HepG2 (cell line): Measurements from ENCODE around the gene KIF1B. TPM values are rescaled to one million over a fixed set of nuclear protein-coding genes. Genes with fewer than 3 reads are reported as not detected.

Experiments used
- FOXK2 ChIP-seq: fragments of 450-650 bp; IDR thresholded peaks from 2 replicates; pipeline ENCODE4 v1.6.1; 2016
- KLF13 ChIP-seq: sonication (generic); formaldehyde crosslinking; IDR thresholded peaks from 2 replicates; pipeline ENCODE4 v1.4.0; 2020; ENCODE audit warnings: mild to moderate bottlenecking, missing genetic modification reagents
- MIER2 ChIP-seq: IDR thresholded peaks from 2 replicates; pipeline ENCODE4 v1.6.1; 2016; ENCODE audit warnings: missing biosample characterization, missing genetic modification reagents
- NONO ChIP-seq, 2 experiments: fragments of 450-650 bp in 1 of 2; sonication (generic) in 1 of 2; formaldehyde crosslinking in 1 of 2; IDR thresholded peaks in 1 of 2; conservative IDR thresholded peaks in 1 of 2; 2 replicates each; pipeline versions ENCODE4 v1.6.1 to v1.8.0; 2017 to 2022; ENCODE audit warnings: mild to moderate bottlenecking in 1 of 2, missing genetic modification reagents in 1 of 2, moderate library complexity in 1 of 2
- PHF8 ChIP-seq: sonication (generic); formaldehyde crosslinking; IDR thresholded peaks from 2 replicates; pipeline ENCODE4 v1.5.0; 2020; ENCODE audit warnings: missing genetic modification reagents
- REPIN1 ChIP-seq: sonication (generic); formaldehyde crosslinking; IDR thresholded peaks from 2 replicates; pipeline ENCODE4 v1.8.0; 2022; ENCODE audit warnings: missing genetic modification reagents, low read depth, mild to moderate bottlenecking, borderline replicate concordance
- SALL1 ChIP-seq: sonication (generic); formaldehyde crosslinking; IDR thresholded peaks from 2 replicates; pipeline ENCODE4 v1.8.0; 2022; ENCODE audit warnings: mild to moderate bottlenecking, missing genetic modification reagents
- SMAD1 ChIP-seq: sonication (generic); formaldehyde crosslinking; IDR thresholded peaks from 2 replicates; pipeline ENCODE4 v1.4.0; 2020; ENCODE audit warnings: missing genetic modification reagents, low read depth, mild to moderate bottlenecking, borderline replicate concordance
- SMAD3 ChIP-seq: sonication (generic); formaldehyde crosslinking; IDR thresholded peaks from 2 replicates; pipeline ENCODE4 v1.4.0; 2020; ENCODE audit warnings: missing genetic modification reagents
- ZNF180 ChIP-seq: sonication (generic); formaldehyde crosslinking; IDR thresholded peaks from 2 replicates; pipeline ENCODE4 v1.4.0; 2020; ENCODE audit warnings: low read depth, missing genetic modification reagents, borderline replicate concordance
- ZNF430 ChIP-seq: sonication (generic); formaldehyde crosslinking; IDR thresholded peaks from 2 replicates; pipeline ENCODE4 v1.9.0; 2021; ENCODE audit warnings: mild to moderate bottlenecking, missing genetic modification reagents
- ZNF550 ChIP-seq: sonication (generic); formaldehyde crosslinking; IDR thresholded peaks from 2 replicates; pipeline ENCODE4 v1.4.0; 2020; ENCODE audit warnings: mild to moderate bottlenecking, missing genetic modification reagents, borderline replicate concordance
- ZNF605 ChIP-seq: sonication (generic); formaldehyde crosslinking; IDR thresholded peaks from 2 replicates; pipeline ENCODE4 v1.8.0; 2022; ENCODE audit warnings: mild to moderate bottlenecking, missing genetic modification reagents
- polyA plus RNA-seq, 8 experiments: library from polyadenylated mRNA; depleted of rRNA in 3 of 8; stranded (reverse) in 7 of 8; unstranded in 1 of 8; fragments of >200 nt; fragmentation: Illumina TruSeq in 4 of 8; extraction: Trizol in 4 of 8; gene quantifications; 2 replicates each; pipeline versions ENCODE4 v1.2.1 to v1.2.3, GENCODE V29; 2011 to 2016; ENCODE audit warnings: low read depth in 4 of 8, missing spikeins in 1 of 8, mixed read lengths in 1 of 8; ENCODE audit not compliant: insufficient read depth in 1 of 8
- total RNA-seq, 5 experiments: library from RNA; depleted of rRNA; stranded (reverse); fragments of >200 nt; fragmentation: Illumina TruSeq; extraction: Trizol; gene quantifications; 2 replicates each; pipeline ENCODE4 v1.2.3, GENCODE V29; 2016; ENCODE audit warnings: low read depth in 1 of 5
- TF ChIP-seq, protein P1 (sequence below): sonication (generic); formaldehyde crosslinking; IDR thresholded peaks from 2 replicates; pipeline ENCODE4 v1.5.1; 2020; ENCODE audit warnings: missing genetic modification reagents, mild to moderate bottlenecking, borderline replicate concordance
- TF ChIP-seq, protein P2 (sequence below): sonication (generic); formaldehyde crosslinking; IDR thresholded peaks from one replicate; pipeline ENCODE4 v1.5.1; 2020; ENCODE audit warnings: mild to moderate bottlenecking, missing genetic modification reagents; ENCODE audit errors: not compliant biosample characterization
- TF ChIP-seq, protein P3 (sequence below): sonication (generic); formaldehyde crosslinking; IDR thresholded peaks from 2 replicates; pipeline ENCODE4 v1.5.1; 2020; ENCODE audit warnings: missing genetic modification reagents, mild to moderate bottlenecking, borderline replicate concordance

Gene KIF1B
- total and polyA plus RNA-seq, 2 of the 13 experiments (the other 11 are each of a cell fraction or from before 2014, with no cell fraction given), result 26.7 to 32.5 TPM

DNA sequence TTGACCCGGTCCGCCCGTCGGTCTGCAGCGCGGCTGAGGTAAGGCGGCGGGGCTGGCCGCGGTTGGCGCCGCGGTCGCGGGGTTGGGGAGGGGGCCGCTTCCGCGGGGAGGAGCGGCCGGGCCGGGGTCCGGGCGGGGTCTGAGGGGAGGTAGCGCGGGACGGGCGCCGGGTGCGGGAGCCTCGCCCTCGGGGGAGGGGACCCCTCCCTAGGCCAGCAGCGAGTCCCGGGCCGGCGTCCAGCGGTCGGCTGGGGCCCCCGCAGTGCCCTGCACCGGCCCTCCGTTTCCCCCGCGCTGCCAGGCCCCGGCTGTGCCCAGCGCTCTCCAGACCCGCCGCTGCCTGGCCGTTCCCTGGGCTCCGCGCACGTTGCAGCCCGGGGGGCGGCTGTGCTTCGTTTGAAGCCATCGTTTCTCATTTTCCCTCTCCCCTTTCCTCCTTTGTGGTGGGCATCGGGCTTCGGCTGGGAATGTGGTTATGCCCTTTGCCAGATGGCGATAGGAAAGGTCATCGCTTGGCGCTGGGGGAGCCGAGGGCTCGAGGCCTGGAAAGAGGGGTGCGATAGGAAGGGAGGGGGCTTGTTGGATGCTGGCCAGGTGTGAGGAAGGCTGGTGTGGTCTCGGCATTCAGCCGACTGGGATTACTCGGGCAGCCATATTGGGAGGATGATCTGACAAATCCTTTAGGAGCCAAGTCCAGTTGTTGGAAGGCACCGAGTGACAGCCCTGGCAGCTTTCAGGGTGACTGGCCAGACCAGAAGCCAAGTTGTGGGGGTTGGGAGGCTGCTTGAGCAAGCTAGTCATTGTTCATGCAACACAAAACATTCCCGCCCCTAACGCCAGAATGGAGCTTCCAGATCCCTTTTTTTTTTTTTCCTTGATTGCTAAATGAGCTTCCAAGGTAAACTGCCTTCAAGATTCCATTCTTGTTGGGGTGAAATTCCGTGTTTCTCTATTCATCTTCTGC is 753 bp downstream of the KIF1B start (continued):
- no peak for TF ChIP-seq ZNF180
- TF ChIP-seq SALL1, result peak; percentile 51; the same call in 1 of the 2 replicates
- TF ChIP-seq KLF13 (CRISPR knock-in tag), result no peak; the same call in 1 of the 2 replicates
- 0 out of 2 replicates have a peak, but pooled peaks have one; percentile 41 for TF ChIP-seq SMAD3
- no peak for TF ChIP-seq ZNF605 (CRISPR knock-in tag)
- TF ChIP-seq REPIN1 (CRISPR knock-in tag), result no peak
- TF ChIP-seq ZNF430, result peak; percentile 39; the same call in 1 of the 2 replicates
- TF ChIP-seq SMAD1, result 0 out of 2 replicates have a peak, but pooled peaks have one; percentile 37
- TF ChIP-seq PHF8 (CRISPR knock-in tag), result peak; percentile 53
- no peak for TF ChIP-seq NONO (IDR thresholded peaks at IDR 0.05)
- TF ChIP-seq NONO (CRISPR knock-in tag; conservative IDR thresholded peaks at IDR 0.05), result peak; percentile 39; the same call in 1 of the 2 replicates
- no peak for TF ChIP-seq MIER2
- 0 out of 2 replicates have a peak, but pooled peaks have one; percentile 50 for TF ChIP-seq ZNF550 (CRISPR knock-in tag)
- TF ChIP-seq, protein P1, sequence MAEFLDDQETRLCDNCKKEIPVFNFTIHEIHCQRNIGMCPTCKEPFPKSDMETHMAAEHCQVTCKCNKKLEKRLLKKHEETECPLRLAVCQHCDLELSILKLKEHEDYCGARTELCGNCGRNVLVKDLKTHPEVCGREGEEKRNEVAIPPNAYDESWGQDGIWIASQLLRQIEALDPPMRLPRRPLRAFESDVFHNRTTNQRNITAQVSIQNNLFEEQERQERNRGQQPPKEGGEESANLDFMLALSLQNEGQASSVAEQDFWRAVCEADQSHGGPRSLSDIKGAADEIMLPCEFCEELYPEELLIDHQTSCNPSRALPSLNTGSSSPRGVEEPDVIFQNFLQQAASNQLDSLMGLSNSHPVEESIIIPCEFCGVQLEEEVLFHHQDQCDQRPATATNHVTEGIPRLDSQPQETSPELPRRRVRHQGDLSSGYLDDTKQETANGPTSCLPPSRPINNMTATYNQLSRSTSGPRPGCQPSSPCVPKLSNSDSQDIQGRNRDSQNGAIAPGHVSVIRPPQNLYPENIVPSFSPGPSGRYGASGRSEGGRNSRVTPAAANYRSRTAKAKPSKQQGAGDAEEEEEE (CRISPR knock-in tag), result no peak
- TF ChIP-seq, protein P2, sequence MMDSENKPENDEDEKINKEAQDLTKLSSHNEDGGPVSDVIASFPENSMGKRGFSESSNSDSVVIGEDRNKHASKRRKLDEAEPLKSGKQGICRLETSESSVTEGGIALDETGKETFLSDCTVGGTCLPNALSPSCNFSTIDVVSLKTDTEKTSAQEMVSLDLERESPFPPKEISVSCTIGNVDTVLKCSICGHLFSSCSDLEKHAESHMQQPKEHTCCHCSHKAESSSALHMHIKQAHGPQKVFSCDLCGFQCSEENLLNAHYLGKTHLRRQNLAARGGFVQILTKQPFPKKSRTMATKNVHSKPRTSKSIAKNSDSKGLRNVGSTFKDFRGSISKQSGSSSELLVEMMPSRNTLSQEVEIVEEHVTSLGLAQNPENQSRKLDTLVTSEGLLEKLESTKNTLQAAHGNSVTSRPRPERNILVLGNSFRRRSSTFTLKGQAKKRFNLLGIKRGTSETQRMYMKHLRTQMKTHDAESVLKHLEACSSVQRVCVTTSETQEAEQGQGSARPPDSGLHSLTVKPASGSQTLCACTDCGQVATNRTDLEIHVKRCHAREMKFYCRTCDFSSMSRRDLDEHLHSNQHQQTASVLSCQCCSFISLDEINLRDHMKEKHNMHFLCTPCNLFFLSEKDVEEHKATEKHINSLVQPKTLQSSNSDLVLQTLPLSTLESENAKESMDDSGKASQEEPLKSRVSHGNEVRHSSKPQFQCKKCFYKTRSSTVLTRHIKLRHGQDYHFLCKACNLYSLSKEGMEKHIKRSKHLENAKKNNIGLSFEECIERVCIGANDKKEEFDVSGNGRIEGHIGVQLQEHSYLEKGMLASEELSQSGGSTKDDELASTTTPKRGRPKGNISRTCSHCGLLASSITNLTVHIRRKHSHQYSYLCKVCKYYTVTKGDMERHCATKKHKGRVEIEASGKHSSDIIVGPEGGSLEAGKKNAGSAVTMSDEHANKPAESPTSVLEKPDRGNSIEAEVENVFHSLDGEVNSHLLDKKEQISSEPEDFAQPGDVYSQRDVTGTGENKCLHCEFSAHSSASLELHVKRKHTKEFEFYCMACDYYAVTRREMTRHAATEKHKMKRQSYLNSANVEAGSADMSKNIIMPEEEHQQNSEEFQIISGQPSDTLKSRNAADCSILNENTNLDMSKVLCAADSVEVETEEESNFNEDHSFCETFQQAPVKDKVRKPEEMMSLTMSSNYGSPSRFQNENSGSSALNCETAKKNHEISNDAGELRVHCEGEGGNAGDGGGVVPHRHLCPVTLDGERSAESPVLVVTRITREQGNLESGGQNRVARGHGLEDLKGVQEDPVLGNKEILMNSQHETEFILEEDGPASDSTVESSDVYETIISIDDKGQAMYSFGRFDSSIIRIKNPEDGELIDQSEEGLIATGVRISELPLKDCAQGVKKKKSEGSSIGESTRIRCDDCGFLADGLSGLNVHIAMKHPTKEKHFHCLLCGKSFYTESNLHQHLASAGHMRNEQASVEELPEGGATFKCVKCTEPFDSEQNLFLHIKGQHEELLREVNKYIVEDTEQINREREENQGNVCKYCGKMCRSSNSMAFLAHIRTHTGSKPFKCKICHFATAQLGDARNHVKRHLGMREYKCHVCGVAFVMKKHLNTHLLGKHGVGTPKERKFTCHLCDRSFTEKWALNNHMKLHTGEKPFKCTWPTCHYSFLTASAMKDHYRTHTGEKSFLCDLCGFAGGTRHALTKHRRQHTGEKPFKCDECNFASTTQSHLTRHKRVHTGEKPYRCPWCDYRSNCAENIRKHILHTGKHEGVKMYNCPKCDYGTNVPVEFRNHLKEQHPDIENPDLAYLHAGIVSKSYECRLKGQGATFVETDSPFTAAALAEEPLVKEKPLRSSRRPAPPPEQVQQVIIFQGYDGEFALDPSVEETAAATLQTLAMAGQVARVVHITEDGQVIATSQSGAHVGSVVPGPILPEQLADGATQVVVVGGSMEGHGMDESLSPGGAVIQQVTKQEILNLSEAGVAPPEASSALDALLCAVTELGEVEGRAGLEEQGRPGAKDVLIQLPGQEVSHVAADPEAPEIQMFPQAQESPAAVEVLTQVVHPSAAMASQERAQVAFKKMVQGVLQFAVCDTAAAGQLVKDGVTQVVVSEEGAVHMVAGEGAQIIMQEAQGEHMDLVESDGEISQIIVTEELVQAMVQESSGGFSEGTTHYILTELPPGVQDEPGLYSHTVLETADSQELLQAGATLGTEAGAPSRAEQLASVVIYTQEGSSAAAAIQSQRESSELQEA (CRISPR knock-in tag), result no peak
- TF ChIP-seq FOXK2, result no peak
- TF ChIP-seq, protein P3, sequence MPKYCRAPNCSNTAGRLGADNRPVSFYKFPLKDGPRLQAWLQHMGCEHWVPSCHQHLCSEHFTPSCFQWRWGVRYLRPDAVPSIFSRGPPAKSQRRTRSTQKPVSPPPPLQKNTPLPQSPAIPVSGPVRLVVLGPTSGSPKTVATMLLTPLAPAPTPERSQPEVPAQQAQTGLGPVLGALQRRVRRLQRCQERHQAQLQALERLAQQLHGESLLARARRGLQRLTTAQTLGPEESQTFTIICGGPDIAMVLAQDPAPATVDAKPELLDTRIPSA (CRISPR knock-in tag), result no peak
